Measurements from ENCODE around the gene MYOG. TPM values are rescaled to one million over a fixed set of nuclear protein-coding genes. Genes with fewer than 3 reads are reported as not detected.

The MYOG gene
- total RNA-seq, 4 donors from 2014 or later = not detected

GRCh38 chr1:203096566-203096965, 10.8 kb upstream of the MYOG start:
- no peak for TF ChIP-seq EP300 (IDR thresholded peaks at IDR 0.05)
- no peak for TF ChIP-seq POLR2A (IDR thresholded peaks at IDR 0.05; ENCODE audit: low read depth)
- no peak for TF ChIP-seq POLR2AphosphoS5 (IDR thresholded peaks at IDR 0.05)
- TF ChIP-seq CTCF (IDR thresholded peaks at IDR 0.05) = no peak
- intact Hi-C loops (cut with DNase I) = no loop called here

GRCh38 chr1:203095061-203095690, 9.4 kb upstream of the MYOG start:
- Histone ChIP-seq H3K27ac (replicated peaks in 1 of 4) (no peak overlapping the region), H3K4me3 (no peak overlapping the region), H3K27me3 (no peaks in the 10 kb centered on the region), H3K36me3 (no peaks in the 10 kb centered on the region), H3K9me3 (peaks cover 0 to 20% (median 12%) of the 10 kb centered on the region in 4 donors), H3K4me1 (no peaks in the 10 kb centered on the region)
- DNase-seq (ENCODE audit: extremely low spot score) = no peak
- 93% methylated on average over 1 of the region's 1 CpG for WGBS
- TF ChIP-seq CTCF (IDR thresholded peaks at IDR 0.05) (no peak), EP300 (IDR thresholded peaks at IDR 0.05) (no peak), POLR2A (IDR thresholded peaks at IDR 0.05; ENCODE audit: low read depth) (no peak), POLR2AphosphoS5 (IDR thresholded peaks at IDR 0.05) (no peak)
- intact Hi-C loops (cut with DNase I) = no loop called here

More at GRCh38 chr1:203096566-203096965, 10.8 kb upstream of the MYOG start:
- no peaks in the 10 kb centered on the region for H3K27me3 ChIP-seq
- H3K27ac ChIP-seq (replicated peaks in 1 of 4) = no peak overlapping the region
- no peaks in the 10 kb centered on the region for H3K4me1 ChIP-seq
- no peaks in the 10 kb centered on the region for H3K36me3 ChIP-seq
- no peak for DNase-seq (ENCODE audit: extremely low spot score)
- peaks cover 0 to 20% (median 12%) of the 10 kb centered on the region in 4 donors for H3K9me3 ChIP-seq
- no peak overlapping the region for H3K4me3 ChIP-seq

- H3K9me3 ChIP-seq = peaks cover 0 to 20% (median 12%) of the 10 kb centered on the region in 4 donors
- no peaks in the 10 kb centered on the region for H3K27me3 ChIP-seq
- WGBS = 65% methylated on average over 1 of the region's 1 CpG
- TF ChIP-seq POLR2A (IDR thresholded peaks at IDR 0.05; ENCODE audit: low read depth) (no peak), POLR2AphosphoS5 (IDR thresholded peaks at IDR 0.05) (no peak), EP300 (IDR thresholded peaks at IDR 0.05) (no peak), CTCF (IDR thresholded peaks at IDR 0.05) (no peak)
- no peaks in the 10 kb centered on the region for H3K36me3 ChIP-seq
- no peak overlapping the region for H3K4me3 ChIP-seq
- H3K4me1 ChIP-seq = no peaks in the 10 kb centered on the region
- intact Hi-C loops (cut with DNase I) = no loop called here
- H3K27ac ChIP-seq (replicated peaks in 1 of 4) = no peak overlapping the region
- no peak for DNase-seq (ENCODE audit: extremely low spot score)
Measured at GRCh38 chr1:203093754-203094410, 8.1 kb upstream of the MYOG start.

GRCh38 chr1:203091761-203092330, 6.0 kb upstream of the MYOG start:
- no peaks in the 10 kb centered on the region for H3K4me1 ChIP-seq
- peaks cover 0 to 20% (median 12%) of the 10 kb centered on the region in 4 donors for H3K9me3 ChIP-seq
- TF ChIP-seq POLR2AphosphoS5 (IDR thresholded peaks at IDR 0.05) (no peak), POLR2A (IDR thresholded peaks at IDR 0.05; ENCODE audit: low read depth) (no peak), EP300 (IDR thresholded peaks at IDR 0.05) (no peak), CTCF (IDR thresholded peaks at IDR 0.05) (no peak)
- 76% methylated on average over 6 of the region's 6 CpGs for WGBS
- H3K27ac ChIP-seq (replicated peaks in 1 of 4) = no peak overlapping the region
- intact Hi-C loops (cut with DNase I) = no loop called here
- peak; percentile 66 for DNase-seq (ENCODE audit: extremely low spot score)
- no peak overlapping the region for H3K4me3 ChIP-seq
- no peaks in the 10 kb centered on the region for H3K27me3 ChIP-seq
- H3K36me3 ChIP-seq = no peaks in the 10 kb centered on the region

Measured in esophagus muscularis mucosa (tissue), 4 donors.